Stimulated activated CD4-positive, alpha-beta T cell treated with anti-CD3 and anti-CD28 coated beads, Interleukin-4, amount 100 ng/mL, for 24 hours (primary cell): Measurements from ENCODE around the gene TUBGCP6.
A peak's percentile ranks its signal among the peaks of the same experiment; 100 is the strongest.

Source experiments
- DNase-seq: peaks from one replicate; pipeline ENCODE4 v3.0.0-alpha.2; 2020

Gene TUBGCP6

GRCh38 chr22:50249341-50250248 is 4.8 kb upstream of the TUBGCP6 start:
- DNase-seq = no peak

GRCh38 chr22:50248196-50249081 is 3.6 kb upstream of the TUBGCP6 start:
- no peak for DNase-seq

- DNase-seq = peak; percentile 51
Measured at GRCh38 chr22:50247748-50248147, 2.9 kb upstream of the TUBGCP6 start.

- no peak for DNase-seq
Measured at GRCh38 chr22:50246242-50247175, 1.7 kb upstream of the TUBGCP6 start.

- DNase-seq = no peak
Measured at GRCh38 chr22:50245214-50246072, 620 bp upstream of the TUBGCP6 start.

- no peak for DNase-seq
Measured at GRCh38 chr22:50243685-50244419, 971 bp downstream of the TUBGCP6 start.

GRCh38 chr22:50242406-50242949 is 2.3 kb downstream of the TUBGCP6 start:
- no peak for DNase-seq

- DNase-seq = no peak
Measured at GRCh38 chr22:50238755-50239154, 6.1 kb downstream of the TUBGCP6 start.

GRCh38 chr22:50236731-50237409 is 8.0 kb downstream of the TUBGCP6 start:
- no peak for DNase-seq

GRCh38 chr22:50233223-50233622 is 11.6 kb downstream of the TUBGCP6 start:
- DNase-seq = no peak

- no peak for DNase-seq
Measured at GRCh38 chr22:50232481-50233151, 12.2 kb downstream of the TUBGCP6 start.

GRCh38 chr22:50229370-50229769 is 15.5 kb downstream of the TUBGCP6 start:
- no peak for DNase-seq

GRCh38 chr22:50228366-50228765 is 16.5 kb downstream of the TUBGCP6 start:
- DNase-seq = no peak

GRCh38 chr22:50227579-50228215 is 17.1 kb downstream of the TUBGCP6 start:
- DNase-seq = no peak

- DNase-seq = no peak
Measured at GRCh38 chr22:50226875-50227165, 18.0 kb downstream of the TUBGCP6 start.

GRCh38 chr22:50226063-50226874 is 18.6 kb downstream of the TUBGCP6 start:
- no peak for DNase-seq

GRCh38 chr22:50225200-50225969 is 19.4 kb downstream of the TUBGCP6 start:
- no peak for DNase-seq
